Uterus (tissue), 2 donors: ENCODE measurements around the gene ARSB.

Experiments used
- POLR2A ChIP-seq, 2 donors: fragments of 450-650 bp; IDR thresholded peaks; one replicate each; pipeline ENCODE4 v1.6.1; 2016; ENCODE audit warnings: antibody characterized with exemption in 2 of 2, mild to moderate bottlenecking in 1 of 2, moderate library complexity in 1 of 2
- TF ChIP-seq, protein P1 (sequence below), 4 experiments: fragments of 200-600 bp in 2 of 4; fragments of 450-650 bp in 2 of 4; sonication (generic) in 2 of 4; IDR thresholded peaks; one replicate each; pipeline ENCODE4 v1.5.1; 2016 to 2019; ENCODE audit warnings: antibody characterized with exemption in 4 of 4, mild to moderate bottlenecking in 2 of 4, moderate library complexity in 1 of 4

DNA sequence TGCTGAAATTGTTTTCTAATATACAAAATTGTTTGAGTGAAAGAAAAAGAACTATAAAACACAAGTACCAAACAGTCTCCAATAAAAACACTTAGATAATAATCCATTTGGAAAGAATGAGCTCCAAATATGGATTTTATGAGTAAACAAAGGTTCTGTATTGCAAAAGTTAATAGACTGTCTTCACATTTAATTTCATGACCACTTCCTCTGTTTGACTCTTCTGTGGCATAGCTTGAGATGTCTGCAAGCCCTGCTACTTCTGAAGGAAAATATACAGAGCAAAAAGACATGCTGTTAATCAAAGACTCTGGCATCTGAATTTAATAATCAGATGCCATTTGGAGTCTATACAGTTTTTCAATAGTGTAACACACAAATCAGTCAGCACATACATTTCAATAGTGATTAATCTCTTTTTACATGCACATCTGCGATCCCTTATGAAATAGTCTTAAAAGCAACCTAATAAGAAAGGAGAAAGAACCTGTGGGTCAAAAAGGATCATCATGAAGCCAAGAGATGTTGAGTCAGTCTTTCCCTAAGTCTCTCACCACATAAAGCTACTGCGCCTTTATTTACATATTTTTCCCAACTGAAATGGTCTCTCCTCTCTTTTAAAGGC is 171.1 kb downstream of the ARSB start:
- TF ChIP-seq, protein P1, sequence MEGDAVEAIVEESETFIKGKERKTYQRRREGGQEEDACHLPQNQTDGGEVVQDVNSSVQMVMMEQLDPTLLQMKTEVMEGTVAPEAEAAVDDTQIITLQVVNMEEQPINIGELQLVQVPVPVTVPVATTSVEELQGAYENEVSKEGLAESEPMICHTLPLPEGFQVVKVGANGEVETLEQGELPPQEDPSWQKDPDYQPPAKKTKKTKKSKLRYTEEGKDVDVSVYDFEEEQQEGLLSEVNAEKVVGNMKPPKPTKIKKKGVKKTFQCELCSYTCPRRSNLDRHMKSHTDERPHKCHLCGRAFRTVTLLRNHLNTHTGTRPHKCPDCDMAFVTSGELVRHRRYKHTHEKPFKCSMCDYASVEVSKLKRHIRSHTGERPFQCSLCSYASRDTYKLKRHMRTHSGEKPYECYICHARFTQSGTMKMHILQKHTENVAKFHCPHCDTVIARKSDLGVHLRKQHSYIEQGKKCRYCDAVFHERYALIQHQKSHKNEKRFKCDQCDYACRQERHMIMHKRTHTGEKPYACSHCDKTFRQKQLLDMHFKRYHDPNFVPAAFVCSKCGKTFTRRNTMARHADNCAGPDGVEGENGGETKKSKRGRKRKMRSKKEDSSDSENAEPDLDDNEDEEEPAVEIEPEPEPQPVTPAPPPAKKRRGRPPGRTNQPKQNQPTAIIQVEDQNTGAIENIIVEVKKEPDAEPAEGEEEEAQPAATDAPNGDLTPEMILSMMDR (IDR thresholded peaks at IDR 0.05), result no peak
- TF ChIP-seq POLR2A (IDR thresholded peaks at IDR 0.05), result no peak
